GM18511 (cell line): Measurements from ENCODE around the gene GET4.
"Not testable (repeated sequence)": the region's sequence is repeated elsewhere in the genome, so short reads cannot be mapped to it uniquely, and the experiment has no call there.

Experiments
- ATAC-seq: cut with Tn5 transposase; IDR thresholded peaks from one replicate; pipeline ENCODE4 v1.9.1; 2021; ENCODE audit warnings: mild to moderate bottlenecking, moderate library complexity; ENCODE audit not compliant: unreplicated experiment

The GET4 gene

DNA sequence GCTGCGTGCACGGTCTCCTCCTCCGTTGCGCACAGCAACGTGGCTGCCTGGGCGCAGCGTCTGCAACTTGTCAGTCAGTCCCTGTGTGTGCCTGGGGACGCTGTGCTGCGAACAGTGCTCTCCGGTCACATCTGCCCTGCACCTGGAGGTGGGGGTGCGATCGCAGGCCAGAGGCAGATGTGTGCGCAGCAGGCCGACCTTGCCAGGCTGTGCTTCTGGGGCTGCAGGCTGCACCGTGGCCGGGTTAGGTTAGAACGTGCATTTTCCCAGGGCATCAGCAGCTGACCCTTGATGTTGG, 8.2 kb upstream of the GET4 start:
- no peak for ATAC-seq

DNA sequence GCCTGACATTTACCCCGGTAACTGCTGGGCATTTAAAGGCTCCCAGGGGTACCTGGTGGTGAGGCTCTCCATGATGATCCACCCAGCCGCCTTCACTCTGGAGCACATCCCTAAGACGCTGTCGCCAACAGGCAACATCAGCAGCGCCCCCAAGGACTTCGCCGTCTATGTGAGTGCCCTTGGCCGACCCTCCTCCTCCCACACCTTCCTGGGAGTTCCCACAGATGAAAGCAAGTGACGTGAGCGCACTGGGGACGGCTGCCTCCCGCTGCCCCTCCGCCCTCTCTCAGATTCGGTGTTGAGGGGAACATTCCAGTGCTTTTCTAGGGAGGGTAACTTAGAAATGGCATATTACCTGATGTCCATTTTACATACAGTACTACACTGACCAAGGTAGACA, 7.0 kb upstream of the GET4 start:
- no peak for ATAC-seq

DNA sequence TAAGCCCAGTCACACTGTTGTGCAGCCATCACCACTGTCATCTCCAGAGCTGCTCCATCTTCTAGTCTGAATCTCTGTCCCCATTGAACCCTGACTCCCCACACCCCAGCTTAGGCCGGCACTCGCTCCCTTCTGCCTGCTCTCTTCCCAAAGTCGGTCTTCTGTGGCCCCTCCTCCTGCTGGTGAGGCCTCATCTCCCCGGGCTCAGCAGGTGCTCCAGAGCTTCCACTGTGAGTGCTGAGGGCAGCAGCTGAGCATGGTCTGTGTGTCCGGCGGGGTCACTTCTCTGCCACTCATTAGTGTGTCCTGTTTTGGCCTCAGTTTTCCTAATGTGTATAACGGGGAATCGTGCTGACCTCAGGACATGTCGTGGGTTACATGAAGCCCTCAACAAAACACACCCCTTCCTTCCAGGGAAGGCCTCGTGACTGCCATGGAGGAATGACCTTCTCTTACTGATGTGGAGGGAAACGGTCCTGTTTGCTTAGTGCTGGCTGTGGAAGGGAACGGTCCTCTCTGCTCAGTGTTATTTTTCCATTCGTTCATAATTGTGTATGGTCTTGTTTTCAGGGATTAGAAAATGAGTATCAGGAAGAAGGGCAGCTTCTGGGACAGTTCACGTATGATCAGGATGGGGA, 4.3 kb upstream of the GET4 start:
- ATAC-seq: no peak

DNA sequence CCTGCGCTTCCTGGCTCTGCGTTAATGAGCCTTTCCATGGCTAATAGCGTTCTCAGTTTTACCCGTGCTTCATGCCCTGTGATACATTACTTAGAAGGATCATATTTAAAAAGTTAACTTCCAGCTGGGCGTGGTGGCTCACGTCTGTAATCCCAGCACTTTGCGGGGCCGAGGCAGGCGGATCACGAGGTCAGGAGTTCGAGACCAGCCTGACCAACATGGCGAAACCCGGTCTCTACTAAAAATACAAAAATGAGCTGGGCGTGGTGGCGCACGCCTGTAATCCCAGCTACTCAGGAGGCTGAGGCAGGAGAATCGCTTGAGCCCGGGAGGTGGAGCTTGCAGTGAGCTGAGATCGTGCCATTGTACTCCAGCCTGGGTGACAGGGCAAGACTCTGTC, 3.7 kb upstream of the GET4 start:
- not testable (repeated sequence) for ATAC-seq

DNA sequence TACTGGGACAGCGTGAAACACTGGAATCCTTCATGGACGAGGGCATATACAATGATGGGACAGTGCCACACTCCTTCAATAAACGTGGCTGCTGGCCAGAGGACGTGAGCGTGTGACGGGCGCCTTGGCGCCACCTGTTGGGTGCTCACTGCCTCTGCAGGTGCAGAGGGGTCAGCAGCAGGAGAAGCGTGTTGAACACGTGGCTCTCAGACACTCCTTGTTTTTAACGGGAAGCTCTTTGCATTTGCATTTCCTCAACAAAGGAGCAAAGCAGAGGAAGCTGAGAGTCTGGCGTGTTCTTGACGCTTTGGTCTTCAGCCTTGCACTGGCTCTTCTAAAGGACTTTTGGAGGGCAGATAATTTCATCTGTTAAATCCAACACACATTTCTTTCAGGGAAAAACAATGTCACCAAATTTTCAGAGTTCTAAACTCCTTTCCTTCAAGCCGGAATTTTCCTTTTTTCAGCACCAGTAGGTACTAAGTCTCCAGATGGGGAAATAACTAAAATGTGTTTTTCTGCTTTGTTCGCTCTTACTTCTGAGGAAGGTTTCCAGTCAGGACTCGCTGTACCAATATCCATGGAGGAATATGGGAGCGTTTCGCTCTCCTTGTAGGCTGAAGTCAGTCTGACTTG, 2.9 kb upstream of the GET4 start:
- ATAC-seq: peak; percentile 29

DNA sequence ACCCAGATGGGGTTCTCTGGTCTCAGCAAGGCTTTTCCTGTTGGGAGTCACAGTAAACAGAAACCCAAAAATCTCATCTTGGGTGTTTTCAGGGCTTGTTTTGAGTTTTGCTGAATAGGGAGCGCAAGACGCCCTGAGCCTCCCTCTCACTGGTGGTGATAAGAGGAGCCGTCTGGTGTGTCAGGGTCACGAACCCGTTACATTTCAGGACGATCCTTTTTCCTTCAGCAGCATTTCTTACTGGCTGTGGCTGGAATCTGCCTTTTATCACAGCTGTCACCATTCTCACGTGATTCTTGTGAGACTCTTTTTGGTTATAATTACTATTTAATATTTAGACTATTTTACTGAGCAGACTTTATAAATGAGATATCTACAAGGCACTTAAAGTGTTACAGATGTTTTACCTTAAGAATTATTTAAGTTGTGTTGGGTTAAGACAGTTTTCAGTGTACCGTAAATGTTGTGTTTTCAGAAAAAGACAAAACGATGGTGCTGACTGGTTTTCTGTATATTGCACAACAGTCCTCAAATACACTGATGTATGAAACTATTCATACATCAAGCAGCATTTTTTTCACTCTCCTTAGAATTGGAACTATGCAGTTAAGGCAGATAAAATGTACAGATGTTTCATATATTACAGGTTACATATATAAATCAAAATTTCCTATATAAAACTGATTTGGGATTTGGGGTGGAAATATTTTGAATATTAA, 2.2 kb upstream of the GET4 start:
- ATAC-seq: no peak

DNA sequence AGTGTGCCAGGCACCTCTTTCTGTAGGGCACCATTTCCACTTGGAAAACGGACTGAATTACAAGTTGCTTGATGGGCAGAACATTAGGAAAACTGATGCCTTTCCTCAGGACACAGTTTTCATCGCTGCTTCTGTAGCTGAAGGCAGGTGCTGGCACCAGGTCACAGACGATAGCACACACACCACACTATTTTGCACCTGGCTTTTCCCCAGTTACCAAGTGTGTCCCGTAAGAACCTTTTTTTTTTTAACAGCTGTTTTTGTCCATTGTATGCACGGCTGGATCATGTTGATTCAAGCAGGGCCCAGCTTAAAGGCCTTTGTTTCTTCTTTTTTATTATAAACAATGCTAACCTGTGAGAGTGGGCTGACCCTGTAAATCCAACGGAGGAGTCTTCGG, 1.3 kb upstream of the GET4 start:
- ATAC-seq: no peak

DNA sequence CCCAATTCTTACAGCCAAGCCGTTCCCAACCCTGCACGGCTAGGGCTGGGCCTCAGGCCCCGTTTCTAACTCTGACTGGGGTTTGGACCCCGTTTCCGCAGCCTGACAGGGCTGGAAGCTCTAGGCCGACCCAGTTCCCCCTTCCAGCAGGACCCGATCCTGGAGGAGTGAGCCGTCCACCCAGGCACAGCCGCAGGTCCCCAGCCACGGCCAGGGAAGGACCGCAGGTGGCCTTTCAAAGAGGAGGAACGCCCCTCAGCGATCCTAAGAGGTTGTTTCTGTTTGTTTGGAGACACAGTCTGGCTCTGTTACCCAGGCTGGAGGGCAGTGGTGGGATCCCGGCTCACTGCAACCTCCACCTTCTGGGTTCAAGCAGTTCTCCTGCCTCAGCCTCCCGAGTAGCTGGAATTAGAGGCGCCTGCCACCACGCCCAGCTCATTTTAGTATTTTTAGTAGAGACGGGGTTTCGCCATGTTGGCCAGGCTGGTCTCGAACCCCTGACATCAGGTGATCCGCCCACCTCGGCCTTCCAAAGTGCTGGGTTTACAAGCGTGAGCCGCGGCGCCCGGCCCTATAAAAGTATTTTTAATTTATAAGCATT, 778 bp upstream of the GET4 start:
- ATAC-seq: no peak

DNA sequence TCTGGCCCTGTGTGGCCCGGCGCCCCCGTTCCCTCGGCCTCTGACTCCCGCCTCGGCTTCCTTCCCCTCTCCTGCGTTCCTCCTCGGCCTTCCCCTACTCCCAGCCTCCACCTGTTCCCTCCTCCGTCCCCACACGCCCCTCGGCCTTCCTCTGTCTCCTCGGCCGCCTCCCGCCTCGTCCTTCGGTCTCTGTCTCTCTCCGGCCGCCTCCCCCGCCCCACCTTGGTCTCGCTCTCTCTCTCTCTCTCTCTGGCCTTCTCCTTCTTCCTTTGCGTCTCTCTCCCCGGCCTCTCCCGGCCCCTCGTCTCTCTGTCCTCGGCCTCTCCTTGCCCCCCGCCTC, 588 bp downstream of the GET4 start:
- ATAC-seq: peak; percentile 32

DNA sequence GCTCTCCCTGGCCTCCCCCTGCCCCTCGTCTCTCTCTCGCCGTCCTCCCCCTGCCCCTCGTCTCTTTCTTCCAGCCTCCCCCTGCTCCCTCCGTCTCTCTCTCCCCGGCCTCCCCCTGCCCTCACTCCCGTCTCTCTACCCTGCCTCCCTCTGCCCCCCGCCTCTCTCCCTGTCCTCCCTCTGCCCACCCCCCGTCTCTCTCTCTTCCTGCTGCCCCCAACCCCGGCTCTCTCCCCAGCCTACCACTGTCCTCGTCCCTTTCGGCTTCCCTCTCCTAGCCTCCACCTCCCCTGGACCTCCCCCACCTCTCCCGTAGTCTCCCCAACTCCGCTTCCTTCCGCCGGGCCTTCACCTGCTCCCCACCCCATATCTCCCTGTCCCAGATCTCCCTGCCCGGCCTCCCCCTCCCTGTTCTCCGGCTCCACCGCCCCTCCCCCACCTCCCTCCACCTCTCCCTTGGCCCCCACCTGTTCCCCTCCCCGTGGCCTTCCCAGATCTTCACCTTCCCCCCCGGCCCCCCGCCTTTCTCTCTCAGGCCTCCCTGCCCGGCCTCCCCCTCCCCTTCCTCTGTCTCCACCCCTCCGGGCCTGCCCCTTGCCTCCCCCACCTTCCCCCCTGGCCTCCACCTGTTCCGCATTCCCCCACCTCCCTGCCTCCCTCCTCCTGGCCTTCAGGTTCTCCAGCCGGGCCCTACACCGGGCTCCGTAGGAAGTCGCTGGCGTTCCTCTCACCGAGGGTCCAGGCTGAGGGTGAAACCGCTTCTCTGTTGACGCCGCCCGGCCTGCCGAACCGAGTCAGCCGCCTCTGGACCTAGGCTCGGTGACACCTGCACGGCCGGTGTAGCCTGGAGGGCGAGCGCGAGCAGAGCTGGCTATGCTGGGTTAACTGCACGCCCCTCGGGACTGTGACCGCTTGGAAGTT, 1.2 kb downstream of the GET4 start:
- no peak for ATAC-seq

DNA sequence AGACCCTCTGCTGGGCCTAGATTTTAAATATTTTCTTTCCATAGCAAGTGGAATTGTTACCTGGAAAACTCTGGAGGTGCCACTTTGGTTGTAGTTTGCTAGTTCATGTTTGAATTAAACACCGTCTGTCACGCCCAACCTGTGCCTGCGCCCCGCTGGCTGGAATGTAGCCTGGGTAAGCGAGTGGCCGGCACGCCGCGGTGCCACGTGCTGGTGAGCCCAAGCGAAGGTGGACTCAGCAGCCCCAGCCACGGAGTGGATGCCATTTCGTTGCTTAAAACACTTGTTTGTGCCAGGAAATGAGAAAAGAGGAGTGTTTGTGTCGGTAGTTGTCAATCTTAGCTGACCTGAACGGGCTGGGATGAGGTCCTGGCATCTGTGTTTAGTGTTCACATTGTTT, 2.7 kb downstream of the GET4 start:
- no peak for ATAC-seq

DNA sequence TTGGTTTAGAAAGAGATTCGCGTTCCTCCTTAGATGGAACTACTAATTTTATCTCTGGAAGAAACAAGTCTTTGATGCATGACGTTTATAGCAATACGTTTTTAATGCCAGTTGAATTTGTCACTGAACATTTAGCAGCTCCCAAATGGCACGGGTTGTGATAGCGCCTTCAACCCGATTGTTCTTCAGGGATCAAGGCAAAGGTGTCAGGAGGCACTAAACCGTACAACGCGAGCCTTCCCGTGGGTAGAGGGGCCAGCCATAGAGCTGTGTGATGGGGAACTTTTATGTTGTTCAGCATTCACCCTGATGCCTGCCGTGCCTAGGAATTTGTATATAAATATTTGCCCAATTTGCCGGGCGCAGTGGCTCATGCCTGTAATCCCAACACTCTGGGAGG, 3.4 kb downstream of the GET4 start:
- no peak for ATAC-seq

DNA sequence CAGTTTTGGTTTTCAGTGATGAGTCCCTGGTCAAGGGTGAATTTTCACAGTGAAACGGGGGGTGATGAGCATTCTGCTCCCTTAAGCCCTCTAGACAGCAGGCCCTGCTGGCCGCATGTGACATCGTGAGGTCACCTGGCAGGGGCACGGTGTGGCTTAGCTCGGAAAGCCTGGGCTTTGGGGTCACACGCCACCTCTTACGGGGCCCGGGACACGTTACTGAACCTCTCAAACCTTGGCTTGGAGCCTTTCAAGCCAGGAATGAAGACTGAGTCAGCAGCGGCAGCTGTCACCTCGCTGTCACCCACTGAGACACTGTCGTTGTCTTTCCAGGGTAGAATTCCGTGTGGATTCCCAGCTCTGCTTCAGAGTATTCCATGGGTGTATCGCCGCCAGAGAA, 4.1 kb downstream of the GET4 start:
- no peak for ATAC-seq

DNA sequence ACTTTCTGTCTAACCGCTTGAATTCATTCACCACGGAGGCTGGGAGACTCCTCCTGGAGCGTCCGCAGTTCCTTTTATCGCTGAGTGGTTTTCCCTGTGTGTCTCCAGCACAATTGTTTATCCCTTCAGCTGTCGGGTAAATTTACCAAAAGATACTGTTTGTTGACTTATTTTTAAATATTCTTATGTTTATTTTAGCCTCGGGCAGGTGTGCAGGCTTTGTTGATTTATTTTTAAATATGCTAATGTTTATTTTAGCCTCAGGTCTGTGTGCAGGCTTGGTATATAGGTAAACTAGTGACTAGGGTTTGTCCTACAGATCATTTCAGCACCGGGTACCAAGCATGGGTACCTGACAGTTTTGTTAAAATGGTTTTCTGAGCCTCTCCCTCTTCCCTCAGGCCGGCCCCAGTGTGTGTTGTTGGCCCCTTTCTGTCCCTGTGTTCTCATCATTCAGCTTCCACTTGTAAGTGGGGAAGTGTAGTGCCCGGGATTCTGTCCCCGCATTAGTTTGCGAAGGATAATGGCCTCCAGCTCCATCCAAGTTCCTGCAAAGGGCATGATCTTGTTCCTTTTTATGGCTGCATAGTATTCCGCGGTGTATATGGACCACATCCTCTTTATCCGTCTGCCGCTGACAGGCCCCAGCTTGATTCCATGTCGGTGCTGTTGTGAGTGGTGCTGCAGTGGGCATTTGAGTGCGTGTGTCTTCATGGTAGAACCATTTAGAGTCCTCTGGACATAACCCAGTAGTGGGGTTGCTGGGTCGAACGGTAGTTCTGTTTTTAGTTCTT, 5.3 kb downstream of the GET4 start:
- ATAC-seq: no peak

DNA sequence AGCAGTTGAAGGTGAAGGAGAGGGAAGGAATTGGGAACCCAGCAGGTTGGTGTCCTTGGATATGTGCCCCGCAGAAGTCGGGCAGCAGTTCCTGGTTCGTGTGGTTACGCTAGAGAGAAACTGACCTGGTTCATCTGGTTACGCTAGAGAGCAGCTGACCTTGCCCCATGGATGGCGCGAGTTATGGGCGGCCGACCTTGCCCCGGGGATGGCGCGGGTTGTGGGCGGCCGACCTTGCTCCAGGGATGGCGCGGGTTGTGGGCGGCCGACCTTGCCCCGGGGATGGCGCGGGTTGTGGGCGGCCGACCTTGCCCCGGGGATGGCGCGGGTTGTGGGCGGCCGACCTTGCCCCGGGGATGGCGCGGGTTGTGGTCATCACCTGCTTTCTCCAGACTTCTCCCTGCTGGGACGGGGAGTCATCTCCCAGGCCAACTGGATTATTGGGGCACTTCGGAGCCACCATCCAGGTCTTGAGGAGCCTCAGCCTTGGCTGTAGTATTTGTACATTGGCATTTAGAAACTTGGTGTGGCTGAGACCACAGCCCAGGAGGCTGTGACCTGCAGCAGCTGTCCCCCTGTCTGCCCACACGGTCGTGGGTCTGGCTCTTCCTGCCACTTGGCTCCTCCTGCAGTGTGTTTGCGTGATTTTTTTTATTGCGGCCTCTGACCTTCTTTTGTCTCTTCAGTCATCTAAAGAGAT, 6.1 kb downstream of the GET4 start:
- ATAC-seq: no peak

DNA sequence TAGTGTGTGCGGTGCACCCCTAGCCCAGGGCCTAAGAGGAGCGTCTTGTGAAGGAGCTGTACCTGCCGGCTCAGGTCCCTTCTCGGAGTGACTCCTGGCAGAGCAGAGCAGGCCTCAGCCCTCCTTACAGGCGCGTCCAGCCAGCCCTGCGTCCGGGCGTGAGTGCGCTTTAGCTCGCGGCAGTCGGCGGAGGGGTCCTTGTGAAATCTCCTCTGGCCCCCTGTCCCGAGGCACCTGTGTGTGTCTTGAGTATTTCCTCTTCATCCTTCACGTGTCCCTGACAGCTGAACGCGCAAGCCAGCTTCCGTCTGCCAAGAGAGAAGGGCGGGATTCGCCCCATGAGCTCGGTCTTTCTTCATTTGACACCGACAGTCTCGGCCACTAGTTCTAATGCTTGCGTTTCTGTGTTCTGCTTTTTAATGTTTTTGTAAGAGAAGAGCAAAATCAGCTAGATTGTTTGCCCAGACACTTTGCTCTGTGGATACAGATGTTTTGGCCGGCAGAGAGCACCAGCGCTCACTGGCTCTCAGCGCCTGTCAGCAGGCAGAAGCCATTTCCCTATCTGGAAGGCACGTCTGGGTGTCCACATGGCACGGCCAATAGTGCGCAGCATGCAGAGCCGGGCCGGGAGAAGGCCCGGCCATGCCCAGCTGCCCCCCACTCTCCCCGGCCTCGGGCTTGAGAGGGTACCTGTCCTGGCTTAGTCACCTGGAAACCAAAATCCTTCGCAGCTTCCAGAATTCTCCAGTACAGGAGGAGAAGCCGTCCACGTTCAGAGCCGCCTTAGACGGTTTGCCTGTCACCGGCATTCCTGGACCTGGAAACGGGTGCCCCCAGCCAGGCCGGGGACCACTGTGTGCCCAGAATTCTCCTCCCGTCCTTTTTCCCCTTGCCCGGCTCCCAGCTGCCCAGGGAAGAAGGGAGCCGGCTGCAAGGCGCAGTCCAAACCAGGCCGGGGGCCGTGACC, 7.0 kb downstream of the GET4 start:
- no peak for ATAC-seq

DNA sequence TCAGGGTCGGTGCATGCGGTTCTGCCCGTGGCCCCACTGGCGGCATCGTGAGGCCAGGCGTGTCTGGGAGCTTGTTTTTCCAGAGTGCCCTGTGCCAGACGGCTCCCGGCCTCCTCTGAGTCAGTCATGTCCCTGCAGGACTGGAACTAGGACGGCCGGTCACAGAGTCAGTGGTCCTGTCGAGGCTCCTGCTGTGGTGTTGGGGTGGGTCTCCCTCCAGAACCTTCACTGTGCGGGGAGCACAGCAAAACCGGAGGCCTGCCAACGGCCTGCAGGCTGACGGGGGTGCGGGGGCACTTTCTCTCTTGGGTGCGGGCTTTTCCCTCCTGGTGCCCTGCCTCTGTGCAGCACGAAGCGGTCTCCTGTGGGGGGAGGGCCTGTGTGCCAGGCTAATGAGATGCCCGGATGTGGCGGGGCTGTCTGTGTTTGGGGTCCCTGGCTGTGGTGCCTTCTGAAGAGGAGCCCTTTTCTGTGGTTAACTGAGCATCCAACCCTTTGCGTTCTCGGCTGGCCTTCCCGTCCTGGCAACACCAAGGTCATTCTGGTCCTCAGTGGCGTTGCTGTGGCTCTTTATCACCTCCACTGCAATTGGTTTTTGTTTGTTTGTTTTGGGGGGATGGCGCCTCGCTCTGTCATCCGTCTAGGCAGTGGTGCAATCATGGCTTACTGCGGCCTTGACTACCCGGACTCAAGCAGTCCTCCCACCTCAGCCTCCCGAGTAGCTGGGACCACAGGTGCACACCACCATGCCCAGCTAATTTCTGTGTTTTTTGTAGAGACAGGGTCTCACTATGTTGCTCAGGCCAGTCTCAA, 8.0 kb downstream of the GET4 start:
- ATAC-seq: no peak
